H9 (cell line): Measurements from ENCODE around the gene PLEKHG3. TPM values are rescaled to one million over a fixed set of nuclear protein-coding genes. Genes with fewer than 3 reads are reported as not detected.

Source experiments
- DNase-seq: peaks from one replicate; pipeline ENCODE4 v3.0.0-alpha.2; 2017
- H2AFZ ChIP-seq: one replicate; pipeline ENCODE4 v1.6.1; 2013; ENCODE audit warnings: mild to moderate bottlenecking, low read length, control low read depth, moderate library complexity
- H2AK5ac ChIP-seq: 2 replicates; pipeline ENCODE4 v1.6.1; 2013; ENCODE audit warnings: low read length, control low read depth, mixed read lengths; ENCODE audit not compliant: insufficient read length
- H2BK120ac ChIP-seq: one replicate; pipeline ENCODE4 v1.6.1; 2013; ENCODE audit warnings: low read depth, mild to moderate bottlenecking, low read length, control low read depth, inconsistent platforms; ENCODE audit not compliant: poor library complexity, severe bottlenecking
- H2BK12ac ChIP-seq: 2 replicates; pipeline ENCODE4 v1.6.1; 2013; ENCODE audit warnings: low read length, control low read depth, mixed read lengths, low read depth; ENCODE audit not compliant: insufficient read length
- H2BK15ac ChIP-seq: 2 replicates; pipeline ENCODE4 v1.6.1; 2013; ENCODE audit warnings: low read depth, low read length, control low read depth
- H2BK20ac ChIP-seq: one replicate; pipeline ENCODE4 v1.6.1; 2013; ENCODE audit warnings: low read depth, mild to moderate bottlenecking, low read length, control low read depth, inconsistent platforms; ENCODE audit not compliant: poor library complexity, severe bottlenecking
- H2BK5ac ChIP-seq: 2 replicates; pipeline ENCODE4 v1.6.1; 2013; ENCODE audit warnings: low read length, control low read depth, mixed read lengths; ENCODE audit not compliant: insufficient read length
- H3K14ac ChIP-seq: 2 replicates; pipeline ENCODE4 v1.6.1; 2013; ENCODE audit warnings: low read length, control low read depth; ENCODE audit not compliant: insufficient read depth
- H3K18ac ChIP-seq: 2 replicates; pipeline ENCODE4 v1.6.1; 2013; ENCODE audit warnings: low read depth, mild to moderate bottlenecking, mixed read lengths, low read length, control low read depth; ENCODE audit not compliant: insufficient read length
- H3K23ac ChIP-seq: 2 replicates; pipeline ENCODE4 v1.6.1; 2013; ENCODE audit warnings: low read length, control low read depth, mixed read lengths, low read depth; ENCODE audit not compliant: insufficient read length
- H3K23me2 ChIP-seq: 2 replicates; pipeline ENCODE4 v1.6.1; 2013; ENCODE audit warnings: low read depth, mild to moderate bottlenecking, mixed read lengths, low read length, control low read depth; ENCODE audit not compliant: insufficient read length, poor library complexity, severe bottlenecking
- H3K27ac ChIP-seq: 2 replicates; pipeline ENCODE4 v1.5.1; 2013; ENCODE audit warnings: low read length, control low read depth, mixed read lengths, low read depth; ENCODE audit not compliant: insufficient read length
- H3K27me3 ChIP-seq: 2 replicates; pipeline ENCODE4 v1.6.1; 2013; ENCODE audit warnings: low read length, control low read depth, inconsistent platforms; ENCODE audit not compliant: insufficient read depth
- H3K4ac ChIP-seq: 2 replicates; pipeline ENCODE4 v1.6.1; 2013; ENCODE audit warnings: low read depth, mild to moderate bottlenecking, control low read depth, inconsistent platforms, low read length, moderate library complexity
- H3K4me1 ChIP-seq: 2 replicates; pipeline ENCODE4 v1.6.1; 2013; ENCODE audit warnings: low read length, control low read depth, inconsistent platforms; ENCODE audit not compliant: insufficient read depth
- H3K4me2 ChIP-seq: 2 replicates; pipeline ENCODE4 v1.6.1; 2013; ENCODE audit warnings: low read length, control low read depth, mixed read lengths; ENCODE audit not compliant: insufficient read length, insufficient read depth
- H3K56ac ChIP-seq: 2 replicates; pipeline ENCODE4 v1.6.1; 2013; ENCODE audit warnings: low read depth, mild to moderate bottlenecking, mixed read lengths, low read length, control low read depth; ENCODE audit not compliant: insufficient read length
- H3K79me1 ChIP-seq: 2 replicates; pipeline ENCODE4 v1.6.1; 2013; ENCODE audit warnings: low read depth, mild to moderate bottlenecking, moderate library complexity, low read length, control low read depth, inconsistent platforms; ENCODE audit not compliant: insufficient read depth, poor library complexity, severe bottlenecking
- H3K79me2 ChIP-seq: 2 replicates; pipeline ENCODE4 v1.6.1; 2013; ENCODE audit warnings: low read length, control low read depth, inconsistent platforms; ENCODE audit not compliant: insufficient read depth
- H3K9ac ChIP-seq: 2 replicates; pipeline ENCODE4 v1.6.1; 2013; ENCODE audit warnings: low read length, control low read depth, mixed read lengths; ENCODE audit not compliant: insufficient read length; ENCODE audit errors: extremely low read depth
- H3K9me3 ChIP-seq: one replicate; pipeline ENCODE4 v1.6.1; 2013; ENCODE audit warnings: low read depth, low read length, inconsistent platforms; ENCODE audit not compliant: control insufficient read depth
- H3T11ph ChIP-seq: one replicate; pipeline ENCODE4 v1.6.1; 2013; ENCODE audit warnings: mild to moderate bottlenecking, low read length, control low read depth, inconsistent platforms
- H4K20me1 ChIP-seq: one replicate; pipeline ENCODE4 v1.6.1; 2013; ENCODE audit not compliant: control insufficient read depth, insufficient read length, insufficient read depth
- H4K5ac ChIP-seq: 2 replicates; pipeline ENCODE4 v1.6.1; 2013; ENCODE audit warnings: low read depth, mild to moderate bottlenecking, mixed read lengths, low read length, control low read depth; ENCODE audit not compliant: insufficient read length
- H4K8ac ChIP-seq: replicated peaks from 2 replicates; pipeline ENCODE4 v1.6.1; 2013; ENCODE audit warnings: low read length, control low read depth, mixed read lengths, low read depth; ENCODE audit not compliant: insufficient read length
- H4K91ac ChIP-seq: 2 replicates; pipeline ENCODE4 v1.6.1; 2013; ENCODE audit warnings: low read depth, mild to moderate bottlenecking, moderate library complexity, mixed read lengths, low read length, control low read depth; ENCODE audit not compliant: insufficient read length
- H3K27ac Mint-ChIP-seq, 3 experiments: 2 replicates in 2 of 3; 3 replicates in 1 of 3; pipeline ENCODE4 v1.8.0; 2020 to 2021; ENCODE audit warnings: mixed read lengths in 3 of 3, mild to moderate bottlenecking in 1 of 3, moderate library complexity in 1 of 3
- H3K27me3 Mint-ChIP-seq: 2 replicates; pipeline ENCODE4 v1.8.0; 2021; ENCODE audit warnings: low read depth, mild to moderate bottlenecking, moderate library complexity, mixed read lengths
- H3K36me3 Mint-ChIP-seq, 3 experiments: 2 replicates in 2 of 3; 3 replicates in 1 of 3; pipeline ENCODE4 v1.8.0; 2020 to 2021; ENCODE audit warnings: low read depth in 3 of 3, mixed read lengths in 3 of 3; ENCODE audit not compliant: insufficient read depth in 1 of 3
- H3K4me1 Mint-ChIP-seq, 2 experiments: 2 replicates each; pipeline ENCODE4 v1.8.0; 2020; ENCODE audit warnings: mixed read lengths in 2 of 2
- H3K4me3 Mint-ChIP-seq, 2 experiments: 2 replicates in 1 of 2; 3 replicates in 1 of 2; pipeline ENCODE4 v1.8.0; 2020 to 2021; ENCODE audit warnings: mild to moderate bottlenecking in 2 of 2, mixed read lengths in 2 of 2, moderate library complexity in 1 of 2
- H3K9me3 Mint-ChIP-seq, 2 experiments: 2 replicates in 1 of 2; 3 replicates in 1 of 2; pipeline ENCODE4 v1.8.0; 2020; ENCODE audit warnings: mild to moderate bottlenecking in 2 of 2, mixed read lengths in 2 of 2, moderate library complexity in 1 of 2
- CTCF ChIP-seq: fragments of 200-600 bp; sonication (generic); conservative IDR thresholded peaks from 3 replicates; pipeline ENCODE4 v1.8.0; 2021; ENCODE audit warnings: antibody characterized with exemption, mild to moderate bottlenecking
- WGBS: extraction: QIAGEN DNeasy Blood & Tissue Kit; methylation state at CpG from one replicate; pipeline ENCODE4 v1.1.7; 2013; ENCODE audit warnings: missing lambda C conversion rate, low lambda C conversion rate, mixed read lengths; ENCODE audit not compliant: insufficient read length; ENCODE audit errors: extremely low coverage; 5-methylcytosine and 5-hydroxymethylcytosine counted together
- total RNA-seq: library from RNA; stranded (reverse); gene quantifications from 2 replicates; pipeline ENCODE4 v1.2.1, GENCODE V29; 2021

PLEKHG3 gene
- total RNA-seq, 1 experiment from 2014 or later, result 48.5 TPM

- WGBS, result no CpG with 5 or more reads among the region's 6 CpGs
- Histone ChIP-seq H3K9me3 (no peaks in the 10 kb centered on the region), H2BK120ac (no peak overlapping the region), H2BK15ac (no peak overlapping the region), H4K8ac (no peak overlapping the region), H3K14ac (no peak overlapping the region), H3K4me2 (no peak overlapping the region), H3K27ac (no peak overlapping the region), H3K23me2 (no peaks in the 10 kb centered on the region), H3K27me3 (peaks cover 4% of the 10 kb centered on the region; the same call in 1 of the 2 replicates), H3K79me2 (no peaks in the 10 kb centered on the region), H3K4ac (no peak overlapping the region), H3T11ph (no peak overlapping the region), H3K23ac (no peak overlapping the region), H2BK12ac (no peak overlapping the region), H3K79me1 (no peaks in the 10 kb centered on the region), H2AK5ac (no peak overlapping the region), H2BK5ac (no peak overlapping the region), H4K20me1 (no peaks in the 10 kb centered on the region), H3K56ac (no peak overlapping the region), H2BK20ac (no peak overlapping the region), H3K4me1 (no peaks in the 10 kb centered on the region), H4K5ac (no peak overlapping the region), H3K18ac (no peak overlapping the region), H2AFZ (no peak overlapping the region), H3K9ac (no peak overlapping the region), H4K91ac (no peak overlapping the region)
- H3K4me3 Mint-ChIP-seq, result no peak overlapping the region
- H3K27ac Mint-ChIP-seq, result no peak overlapping the region
- no peak for TF ChIP-seq CTCF
- no peaks in the 10 kb centered on the region; a peak in 1 of 5 replicates for H3K9me3 Mint-ChIP-seq
- H3K27me3 Mint-ChIP-seq, result peaks cover 29% of the 10 kb centered on the region
- H3K36me3 Mint-ChIP-seq, result no peaks in the 10 kb centered on the region
- no peak for DNase-seq
- peaks cover 22 to 35% of the 10 kb centered on the region in 2 experiments for H3K4me1 Mint-ChIP-seq
These were observed 20.1 kb upstream of the PLEKHG3 start for GRCh38 chr14:64684091-64684490.
